AG09309 (cell line): ENCODE data around the gene HOXC4.

Experiments used
- DNase-seq: peaks from one replicate; pipeline ENCODE4 v3.0.0-alpha.2; 2010; ENCODE audit warnings: low read depth
- H3K4me3 ChIP-seq: 2 replicates; pipeline ENCODE4 v1.5.1; 2011; ENCODE audit warnings: mild to moderate bottlenecking, low read depth, low read length, moderate library complexity; ENCODE audit not compliant: control insufficient read depth
- TF ChIP-seq, protein P1 (sequence below): IDR thresholded peaks from 2 replicates; pipeline ENCODE4 v1.5.1; 2011; ENCODE audit warnings: mild to moderate bottlenecking, low read depth, low read length, inconsistent platforms; ENCODE audit not compliant: insufficient read depth, control insufficient read depth; ENCODE audit errors: missing control alignments

The HOXC4 gene

DNA sequence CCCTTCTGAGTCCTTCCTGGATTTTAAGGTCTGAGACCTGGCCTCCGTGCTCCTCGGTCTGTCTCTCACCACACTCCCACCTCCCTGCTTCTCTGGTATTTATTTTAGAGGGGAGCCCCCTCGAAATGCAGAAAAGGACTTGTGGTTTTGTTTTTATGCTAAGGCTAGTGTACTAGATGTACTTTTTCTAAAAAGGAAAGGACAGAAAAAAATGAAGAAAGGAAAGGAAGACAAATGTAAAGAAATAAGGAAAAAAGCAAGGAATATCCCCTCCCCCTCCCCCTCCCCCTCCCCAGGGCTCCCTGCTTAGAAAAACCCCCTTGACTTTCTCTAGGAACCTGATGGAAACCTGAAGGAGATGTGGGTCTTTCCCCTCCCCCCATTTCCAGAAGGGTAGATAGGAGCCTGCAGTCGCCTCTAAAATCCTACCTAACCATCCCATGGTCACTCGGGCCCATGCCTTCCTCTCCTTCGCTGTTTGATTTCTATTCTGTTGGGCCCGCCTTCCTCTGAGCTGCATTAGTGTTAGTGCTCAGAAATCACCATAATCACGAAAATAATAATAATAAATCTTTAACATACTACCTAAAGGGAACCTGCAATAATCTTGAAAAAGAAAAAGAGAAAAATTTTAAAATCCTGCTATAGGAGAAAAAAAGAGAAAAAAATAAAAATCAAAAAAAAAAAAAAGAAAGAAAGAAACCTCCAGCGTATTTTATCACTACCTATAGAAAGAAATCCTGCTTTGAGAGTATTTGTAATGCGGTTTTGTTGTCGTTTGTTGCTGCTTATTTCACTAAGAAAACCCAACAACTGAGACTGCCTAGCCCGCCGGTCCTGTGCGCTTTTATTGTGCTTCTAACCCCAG, 41.7 kb upstream of the HOXC4 start:
- TF ChIP-seq, protein P1, sequence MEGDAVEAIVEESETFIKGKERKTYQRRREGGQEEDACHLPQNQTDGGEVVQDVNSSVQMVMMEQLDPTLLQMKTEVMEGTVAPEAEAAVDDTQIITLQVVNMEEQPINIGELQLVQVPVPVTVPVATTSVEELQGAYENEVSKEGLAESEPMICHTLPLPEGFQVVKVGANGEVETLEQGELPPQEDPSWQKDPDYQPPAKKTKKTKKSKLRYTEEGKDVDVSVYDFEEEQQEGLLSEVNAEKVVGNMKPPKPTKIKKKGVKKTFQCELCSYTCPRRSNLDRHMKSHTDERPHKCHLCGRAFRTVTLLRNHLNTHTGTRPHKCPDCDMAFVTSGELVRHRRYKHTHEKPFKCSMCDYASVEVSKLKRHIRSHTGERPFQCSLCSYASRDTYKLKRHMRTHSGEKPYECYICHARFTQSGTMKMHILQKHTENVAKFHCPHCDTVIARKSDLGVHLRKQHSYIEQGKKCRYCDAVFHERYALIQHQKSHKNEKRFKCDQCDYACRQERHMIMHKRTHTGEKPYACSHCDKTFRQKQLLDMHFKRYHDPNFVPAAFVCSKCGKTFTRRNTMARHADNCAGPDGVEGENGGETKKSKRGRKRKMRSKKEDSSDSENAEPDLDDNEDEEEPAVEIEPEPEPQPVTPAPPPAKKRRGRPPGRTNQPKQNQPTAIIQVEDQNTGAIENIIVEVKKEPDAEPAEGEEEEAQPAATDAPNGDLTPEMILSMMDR: no peak
- H3K4me3 ChIP-seq: no peak overlapping the region
- DNase-seq: no peak

- DNase-seq: no peak
- no peak overlapping the region for H3K4me3 ChIP-seq
- TF ChIP-seq, protein P1: no peak
Observed at GRCh38 chr12:54012631-54013409, 40.8 kb upstream of the HOXC4 start.

DNA sequence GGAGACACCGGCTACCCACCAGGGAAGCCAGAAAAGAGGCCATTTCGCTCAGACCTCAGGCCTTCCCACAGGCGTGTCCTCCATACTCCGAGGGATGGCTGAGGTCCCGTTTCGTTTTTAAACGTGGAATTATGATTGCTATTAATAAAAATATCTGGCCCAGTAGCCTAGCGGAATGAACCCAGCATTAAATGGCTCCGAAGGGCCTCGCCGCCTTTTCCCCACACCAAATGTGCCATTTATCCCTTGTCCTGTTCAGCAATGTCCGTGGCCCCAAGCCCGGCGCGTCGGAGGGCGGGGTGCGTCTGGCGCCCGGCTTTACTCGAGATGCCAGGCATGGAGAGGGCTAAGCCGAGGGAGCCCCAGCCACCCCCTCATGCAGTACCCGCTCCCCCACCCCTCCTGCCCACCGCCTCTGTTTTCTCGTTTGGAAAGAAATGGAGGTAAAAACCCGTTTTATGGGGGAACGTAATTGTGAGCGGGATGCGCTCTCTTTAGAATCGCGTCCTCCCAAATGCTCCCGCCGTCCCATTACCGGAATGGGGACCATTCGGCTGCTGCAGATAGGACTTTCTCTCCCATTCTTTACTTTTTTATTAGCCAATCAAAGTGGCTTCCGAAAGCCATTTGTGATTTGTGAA, 39.1 kb upstream of the HOXC4 start:
- DNase-seq: no peak
- TF ChIP-seq, protein P1: no peak
- H3K4me3 ChIP-seq: no peak overlapping the region

- TF ChIP-seq, protein P1: no peak
- no peak for DNase-seq
- H3K4me3 ChIP-seq: no peak overlapping the region
Observed at GRCh38 chr12:54015018-54015931, 38.4 kb upstream of the HOXC4 start.

DNA sequence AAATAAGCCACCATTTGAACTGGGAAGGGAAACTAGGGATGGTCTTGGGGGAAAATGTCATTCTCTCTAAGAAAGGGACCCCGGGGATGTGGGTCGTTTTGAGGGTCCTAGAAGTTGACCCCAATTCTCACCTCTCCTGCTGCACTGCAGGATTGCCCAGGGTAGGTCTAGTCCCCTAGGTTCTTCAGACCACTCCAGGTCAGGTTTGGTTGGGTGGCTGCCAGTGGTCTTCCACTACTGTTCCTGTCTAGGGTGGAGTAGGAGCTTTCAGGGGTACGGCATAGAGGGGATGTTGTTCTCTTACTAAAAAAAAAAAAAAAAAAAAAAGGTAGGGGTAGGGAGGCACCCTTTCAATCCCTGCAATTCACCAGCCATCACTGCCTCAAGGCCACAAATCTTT, 37.6 kb upstream of the HOXC4 start:
- TF ChIP-seq, protein P1: no peak
- DNase-seq: no peak
- peak overlapping the region; percentile 77 for H3K4me3 ChIP-seq

- TF ChIP-seq, protein P1: no peak
- peak; percentile 73 for DNase-seq
- peak overlapping the region; percentile 77 for H3K4me3 ChIP-seq
Observed at GRCh38 chr12:54016478-54016964, 37.1 kb upstream of the HOXC4 start.
